DOHH2 (cell line): ENCODE data around the gene WLS.
A peak's percentile ranks its signal among the peaks of the same experiment; 100 is the strongest.
"Not testable (repeated sequence)": the region's sequence is repeated elsewhere in the genome, so short reads cannot be mapped to it uniquely, and the experiment has no call there.

Experiments used
- H3F3A ChIP-seq: fragments of 200-600 bp; sonication (generic), shearing (Covaris generic); 2 replicates; pipeline ENCODE4 v1.6.0; 2016; ENCODE audit warnings: antibody characterized with exemption, mild to moderate bottlenecking; ENCODE audit not compliant: control insufficient read depth, insufficient read depth
- H3K27ac ChIP-seq: fragments of 200-600 bp; sonication (generic); 2 replicates; pipeline ENCODE4 v1.5.1; 2014; ENCODE audit warnings: low read depth, mild to moderate bottlenecking, low read length, moderate library complexity
- H3K27me3 ChIP-seq: fragments of 200-600 bp; sonication (generic); 2 replicates; pipeline ENCODE4 v1.6.1; 2014; ENCODE audit warnings: mild to moderate bottlenecking, low read length, mixed read lengths; ENCODE audit not compliant: control insufficient read depth
- H3K36me3 ChIP-seq: fragments of 200-600 bp; sonication (generic); 2 replicates; pipeline ENCODE4 v1.6.1; 2014; ENCODE audit warnings: mild to moderate bottlenecking, low read length, moderate library complexity, mixed read lengths; ENCODE audit not compliant: control insufficient read depth
- H3K4me1 ChIP-seq: fragments of 200-600 bp; sonication (generic); 2 replicates; pipeline ENCODE4 v1.6.1; 2014; ENCODE audit warnings: mild to moderate bottlenecking, low read length, mixed read lengths; ENCODE audit not compliant: control insufficient read depth
- H3K4me2 ChIP-seq: fragments of 200-600 bp; sonication (generic); 2 replicates; pipeline ENCODE4 v1.6.0; 2014; ENCODE audit warnings: mild to moderate bottlenecking, low read length, moderate library complexity
- H3K4me3 ChIP-seq: fragments of 200-600 bp; sonication (generic); 2 replicates; pipeline ENCODE4 v1.5.1; 2014; ENCODE audit warnings: mild to moderate bottlenecking, low read length, mixed read lengths
- H3K79me2 ChIP-seq: fragments of 200-600 bp; sonication (generic); 2 replicates; pipeline ENCODE4 v1.6.1; 2014; ENCODE audit warnings: mild to moderate bottlenecking, low read length, mixed read lengths; ENCODE audit not compliant: control insufficient read depth
- H3K9me2 ChIP-seq: fragments of 200-600 bp; sonication (generic); replicated peaks from 2 replicates; pipeline ENCODE4 v1.6.1; 2014; ENCODE audit warnings: mild to moderate bottlenecking, low read length, mixed read lengths; ENCODE audit not compliant: control insufficient read depth
- H3K9me3 ChIP-seq: fragments of 200-600 bp; sonication (generic); 2 replicates; pipeline ENCODE4 v1.6.1; 2014; ENCODE audit warnings: antibody characterized with exemption, low read length, mixed read lengths; ENCODE audit not compliant: control insufficient read depth, insufficient read depth
- H4K20me1 ChIP-seq: fragments of 200-600 bp; sonication (generic); 2 replicates; pipeline ENCODE4 v1.6.0; 2014; ENCODE audit warnings: low read depth, mild to moderate bottlenecking, antibody characterized with exemption, low read length, moderate library complexity; ENCODE audit not compliant: control insufficient read depth, insufficient read depth
- EZH2phosphoT487 ChIP-seq: fragments of 200-600 bp; sonication (generic); IDR thresholded peaks from 2 replicates; pipeline ENCODE4 v1.6.1; 2017; ENCODE audit warnings: borderline replicate concordance, mild to moderate bottlenecking, antibody characterized with exemption, low read length, moderate library complexity, mixed read lengths
- TF ChIP-seq, protein P1 (sequence below): fragments of 200-600 bp; sonication (generic); IDR thresholded peaks from one replicate; pipeline ENCODE4 v1.5.1; 2014; ENCODE audit warnings: antibody characterized with exemption, mild to moderate bottlenecking, low read depth, low read length; ENCODE audit not compliant: poor library complexity, severe bottlenecking

Gene WLS

GRCh38 chr1:68162761-68163160 lies 69.6 kb downstream of the WLS start:
- no peak overlapping the region for H3K4me3 ChIP-seq

GRCh38 chr1:68161672-68162071 lies 70.7 kb downstream of the WLS start:
- H4K20me1 ChIP-seq, H3F3A ChIP-seq, H3K4me3 ChIP-seq, H3K27ac ChIP-seq, H3K27me3 ChIP-seq, H3K79me2 ChIP-seq, H3K36me3 ChIP-seq, H3K9me3 ChIP-seq, H3K4me2 ChIP-seq, H3K9me2 ChIP-seq, H3K4me1 ChIP-seq: not testable (repeated sequence)

More at GRCh38 chr1:68162761-68163160, 69.6 kb downstream of the WLS start:
- no peak overlapping the region for H3K4me2 ChIP-seq
- H3K4me1 ChIP-seq: no peaks in the 10 kb centered on the region
- no peaks in the 10 kb centered on the region for H3K36me3 ChIP-seq
- no peak overlapping the region for H3K27ac ChIP-seq
- H3F3A ChIP-seq: no peaks in the 10 kb centered on the region
- no peaks in the 10 kb centered on the region for H3K9me3 ChIP-seq
- H4K20me1 ChIP-seq: no peaks in the 10 kb centered on the region
- H3K79me2 ChIP-seq: no peaks in the 10 kb centered on the region
- TF ChIP-seq EZH2phosphoT487: no peak
- TF ChIP-seq, protein P1, sequence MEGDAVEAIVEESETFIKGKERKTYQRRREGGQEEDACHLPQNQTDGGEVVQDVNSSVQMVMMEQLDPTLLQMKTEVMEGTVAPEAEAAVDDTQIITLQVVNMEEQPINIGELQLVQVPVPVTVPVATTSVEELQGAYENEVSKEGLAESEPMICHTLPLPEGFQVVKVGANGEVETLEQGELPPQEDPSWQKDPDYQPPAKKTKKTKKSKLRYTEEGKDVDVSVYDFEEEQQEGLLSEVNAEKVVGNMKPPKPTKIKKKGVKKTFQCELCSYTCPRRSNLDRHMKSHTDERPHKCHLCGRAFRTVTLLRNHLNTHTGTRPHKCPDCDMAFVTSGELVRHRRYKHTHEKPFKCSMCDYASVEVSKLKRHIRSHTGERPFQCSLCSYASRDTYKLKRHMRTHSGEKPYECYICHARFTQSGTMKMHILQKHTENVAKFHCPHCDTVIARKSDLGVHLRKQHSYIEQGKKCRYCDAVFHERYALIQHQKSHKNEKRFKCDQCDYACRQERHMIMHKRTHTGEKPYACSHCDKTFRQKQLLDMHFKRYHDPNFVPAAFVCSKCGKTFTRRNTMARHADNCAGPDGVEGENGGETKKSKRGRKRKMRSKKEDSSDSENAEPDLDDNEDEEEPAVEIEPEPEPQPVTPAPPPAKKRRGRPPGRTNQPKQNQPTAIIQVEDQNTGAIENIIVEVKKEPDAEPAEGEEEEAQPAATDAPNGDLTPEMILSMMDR: peak; percentile 12
- H3K27me3 ChIP-seq: no peaks in the 10 kb centered on the region
- no peaks in the 10 kb centered on the region for H3K9me2 ChIP-seq

- not testable (repeated sequence) for H3K4me2 ChIP-seq
Observed at GRCh38 chr1:68160935-68161334, 71.4 kb downstream of the WLS start.

GRCh38 chr1:68160021-68160420 lies 72.3 kb downstream of the WLS start:
- no peak overlapping the region for H3K4me2 ChIP-seq
- TF ChIP-seq, protein P1: no peak
- TF ChIP-seq EZH2phosphoT487: no peak

More at GRCh38 chr1:68160935-68161334, 71.4 kb downstream of the WLS start:
- not testable (repeated sequence) for H3K27me3 ChIP-seq, H3K36me3 ChIP-seq, H3K4me1 ChIP-seq, H3F3A ChIP-seq, H3K79me2 ChIP-seq, H3K4me3 ChIP-seq, H3K27ac ChIP-seq, H3K9me3 ChIP-seq, H3K9me2 ChIP-seq, H4K20me1 ChIP-seq

More at GRCh38 chr1:68160021-68160420, 72.3 kb downstream of the WLS start:
- Histone ChIP-seq H3K4me3 (no peak overlapping the region), H3K27ac (no peak overlapping the region), H3K4me1 (no peaks in the 10 kb centered on the region), H3K9me3 (no peaks in the 10 kb centered on the region), H3K79me2 (no peaks in the 10 kb centered on the region), H3F3A (no peaks in the 10 kb centered on the region), H4K20me1 (no peaks in the 10 kb centered on the region), H3K36me3 (no peaks in the 10 kb centered on the region), H3K27me3 (no peaks in the 10 kb centered on the region), H3K9me2 (no peaks in the 10 kb centered on the region)
